ENCODE measurements around the gene CLTC.

The CLTC gene

DNA sequence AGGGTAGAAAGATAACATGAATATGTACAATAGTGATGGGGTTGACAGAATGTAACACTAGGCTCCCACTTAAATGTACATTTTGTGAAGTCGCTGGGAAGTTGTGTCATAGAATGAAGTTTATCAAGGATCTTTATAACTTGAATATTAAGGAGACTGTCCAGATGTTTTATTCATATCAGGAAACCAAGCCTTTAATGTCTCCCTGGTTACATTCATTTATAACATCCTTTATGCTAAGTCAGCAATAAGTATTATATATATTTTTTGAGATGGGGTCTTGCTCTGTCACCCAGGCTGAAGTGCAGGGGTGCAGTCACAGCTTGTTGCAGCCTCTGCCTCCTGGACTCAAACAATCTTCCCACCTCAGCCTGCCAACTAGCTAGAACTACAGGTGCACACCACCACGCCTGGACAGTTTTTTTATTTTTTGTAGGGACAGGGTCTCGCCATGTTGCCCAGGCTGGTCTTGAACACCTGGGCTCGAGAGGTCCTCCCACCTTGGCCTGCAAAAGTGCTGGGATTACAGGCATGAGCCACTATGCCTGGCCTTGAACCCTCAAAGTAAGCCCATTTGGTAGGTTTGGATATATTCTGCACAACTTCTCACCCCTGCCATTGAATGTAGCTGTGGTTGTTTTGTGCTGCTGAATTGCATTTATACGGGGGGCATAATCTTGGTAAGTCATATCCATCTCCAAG is 14.1 kb downstream of the CLTC start:
- TF ChIP-seq, protein P1, sequence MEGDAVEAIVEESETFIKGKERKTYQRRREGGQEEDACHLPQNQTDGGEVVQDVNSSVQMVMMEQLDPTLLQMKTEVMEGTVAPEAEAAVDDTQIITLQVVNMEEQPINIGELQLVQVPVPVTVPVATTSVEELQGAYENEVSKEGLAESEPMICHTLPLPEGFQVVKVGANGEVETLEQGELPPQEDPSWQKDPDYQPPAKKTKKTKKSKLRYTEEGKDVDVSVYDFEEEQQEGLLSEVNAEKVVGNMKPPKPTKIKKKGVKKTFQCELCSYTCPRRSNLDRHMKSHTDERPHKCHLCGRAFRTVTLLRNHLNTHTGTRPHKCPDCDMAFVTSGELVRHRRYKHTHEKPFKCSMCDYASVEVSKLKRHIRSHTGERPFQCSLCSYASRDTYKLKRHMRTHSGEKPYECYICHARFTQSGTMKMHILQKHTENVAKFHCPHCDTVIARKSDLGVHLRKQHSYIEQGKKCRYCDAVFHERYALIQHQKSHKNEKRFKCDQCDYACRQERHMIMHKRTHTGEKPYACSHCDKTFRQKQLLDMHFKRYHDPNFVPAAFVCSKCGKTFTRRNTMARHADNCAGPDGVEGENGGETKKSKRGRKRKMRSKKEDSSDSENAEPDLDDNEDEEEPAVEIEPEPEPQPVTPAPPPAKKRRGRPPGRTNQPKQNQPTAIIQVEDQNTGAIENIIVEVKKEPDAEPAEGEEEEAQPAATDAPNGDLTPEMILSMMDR (IDR thresholded peaks at IDR 0.05; ENCODE audit: low read depth, low read length), result no peak
- no peak overlapping the region for H3K4me3 ChIP-seq (ENCODE audit: low read depth, low read length)

- H3K4me3 ChIP-seq (ENCODE audit: low read depth, low read length), result no peak overlapping the region
- TF ChIP-seq, protein P1 (IDR thresholded peaks at IDR 0.05; ENCODE audit: low read depth, low read length), result no peak
Observed at GRCh38 chr17:59634632-59635541, 15.2 kb downstream of the CLTC start.

GRCh38 chr17:59637611-59638310 is 18.1 kb downstream of the CLTC start:
- no peak overlapping the region for H3K4me3 ChIP-seq (ENCODE audit: low read depth, low read length)
- TF ChIP-seq, protein P1 (IDR thresholded peaks at IDR 0.05; ENCODE audit: low read depth, low read length), result no peak

GRCh38 chr17:59638553-59638952 is 18.9 kb downstream of the CLTC start:
- TF ChIP-seq, protein P1 (IDR thresholded peaks at IDR 0.05; ENCODE audit: low read depth, low read length), result no peak
- H3K4me3 ChIP-seq (ENCODE audit: low read depth, low read length), result no peak overlapping the region

DNA sequence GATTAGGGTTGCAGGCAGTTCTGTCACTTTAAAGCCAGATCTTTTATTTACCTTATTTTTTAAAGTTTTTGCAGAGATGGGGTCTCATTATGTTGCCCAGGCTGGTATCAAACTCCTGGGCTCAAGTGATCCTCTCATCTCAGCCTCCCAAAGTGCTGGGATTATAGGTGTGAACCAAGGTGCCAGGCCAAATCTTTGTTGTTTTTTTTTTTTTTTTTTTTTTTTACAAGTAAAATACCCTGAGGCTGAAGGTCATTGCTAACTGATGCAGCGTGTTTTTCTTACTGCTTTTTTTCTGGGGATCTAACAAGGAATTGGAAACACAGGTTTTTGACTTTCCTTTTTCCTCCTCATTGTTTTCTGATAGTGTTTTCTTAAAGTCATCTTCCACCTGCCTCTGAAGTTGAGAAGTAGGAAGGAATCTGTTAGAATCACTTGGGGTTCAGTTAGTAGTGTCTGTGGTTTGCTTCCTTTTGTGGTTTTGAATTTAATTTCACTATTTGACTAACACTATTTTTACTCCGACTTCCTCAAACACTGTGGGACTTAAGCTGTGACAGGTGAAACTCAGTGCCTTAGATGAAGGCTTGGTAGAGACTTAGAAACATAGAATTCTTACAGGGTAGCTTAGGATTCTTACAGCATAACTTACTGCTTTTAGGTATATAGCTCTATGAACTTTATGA is 22.2 kb downstream of the CLTC start:
- TF ChIP-seq, protein P1 (IDR thresholded peaks at IDR 0.05; ENCODE audit: low read depth, low read length), result no peak
- no peak overlapping the region for H3K4me3 ChIP-seq (ENCODE audit: low read depth, low read length)

DNA sequence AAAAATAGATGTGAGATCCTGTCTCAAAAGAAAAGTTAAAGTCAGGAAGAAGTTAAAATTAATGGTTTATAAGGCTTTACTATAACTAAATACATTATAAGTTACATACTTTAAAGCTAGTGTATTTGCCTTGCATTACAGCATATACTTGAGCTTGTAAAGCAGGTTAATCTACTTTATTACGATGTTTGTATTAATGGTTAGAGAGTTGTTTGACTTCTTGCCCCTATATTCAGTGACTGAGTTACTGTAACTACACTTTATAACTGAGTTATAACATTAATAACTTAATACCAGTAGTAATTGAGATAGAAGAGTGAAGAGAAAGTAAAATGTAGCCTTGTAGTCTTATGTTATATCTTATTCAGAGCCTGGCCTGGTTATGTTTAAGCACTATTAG is 22.9 kb downstream of the CLTC start:
- H3K4me3 ChIP-seq (ENCODE audit: low read depth, low read length), result no peak overlapping the region
- TF ChIP-seq, protein P1 (IDR thresholded peaks at IDR 0.05; ENCODE audit: low read depth, low read length), result no peak
